GM23338 (cell line): Measurements from ENCODE around the gene RNF167. TPM values are rescaled to one million over a fixed set of nuclear protein-coding genes. Genes with fewer than 3 reads are reported as not detected.

ENCODE experiments used
- ATAC-seq: fragments of 200-7000 bp; cut with Tn5 transposase; 3 replicates; pipeline ENCODE4 v1.9.1; 2020
- DNase-seq: peaks from one replicate; pipeline ENCODE4 v3.0.0-alpha.2; 2015; ENCODE audit warnings: low spot score
- H2AFZ ChIP-seq: fragments of 200-600 bp; sonication (generic); 2 replicates; pipeline ENCODE4 v1.8.0; 2016; ENCODE audit warnings: antibody characterized with exemption, mild to moderate bottlenecking, moderate library complexity
- H3F3A ChIP-seq: fragments of 200-600 bp; sonication (generic); replicated peaks from 2 replicates; pipeline ENCODE4 v1.8.0; 2017; ENCODE audit warnings: antibody characterized with exemption, mixed run types, low read depth
- H3K27ac ChIP-seq: fragments of 200-600 bp; sonication (generic); 2 replicates; pipeline ENCODE4 v1.6.1; 2016; ENCODE audit warnings: low read depth
- H3K27me3 ChIP-seq: fragments of 200-600 bp; sonication (generic); 2 replicates; pipeline ENCODE4 v1.8.0; 2016; ENCODE audit warnings: mild to moderate bottlenecking, mixed run types, moderate library complexity; ENCODE audit not compliant: insufficient read depth
- H3K36me3 ChIP-seq: fragments of 200-600 bp; sonication (generic); 2 replicates; pipeline ENCODE4 v1.8.0; 2016; ENCODE audit warnings: mild to moderate bottlenecking; ENCODE audit not compliant: insufficient read depth
- H3K4me1 ChIP-seq: fragments of 200-600 bp; sonication (generic); 2 replicates; pipeline ENCODE4 v1.8.0; 2016; ENCODE audit warnings: mild to moderate bottlenecking, moderate library complexity; ENCODE audit not compliant: insufficient read depth
- H3K4me2 ChIP-seq: fragments of 200-600 bp; sonication (generic); 2 replicates; pipeline ENCODE4 v1.7.1; 2017; ENCODE audit warnings: mixed run types
- H3K4me3 ChIP-seq: fragments of 200-600 bp; sonication (generic); 2 replicates; pipeline ENCODE4 v1.6.1; 2016; ENCODE audit warnings: mixed run types
- H3K79me2 ChIP-seq: fragments of 200-600 bp; sonication (generic); replicated peaks from 2 replicates; pipeline ENCODE4 v1.8.0; 2017; ENCODE audit warnings: mild to moderate bottlenecking; ENCODE audit not compliant: insufficient read depth
- H3K9me2 ChIP-seq: fragments of 200-600 bp; sonication (generic); 2 replicates; pipeline ENCODE4 v1.8.0; 2017; ENCODE audit not compliant: insufficient read depth
- H4K20me1 ChIP-seq: fragments of 200-600 bp; sonication (generic); replicated peaks from 2 replicates; pipeline ENCODE4 v1.8.0; 2017; ENCODE audit warnings: mild to moderate bottlenecking; ENCODE audit not compliant: insufficient read depth
- H3K27ac Mint-ChIP-seq: 2 replicates; pipeline ENCODE4 v1.8.0; 2020; ENCODE audit warnings: inconsistent platforms, mild to moderate bottlenecking, moderate library complexity, mixed read lengths
- H3K27me3 Mint-ChIP-seq: 3 replicates; pipeline ENCODE4 v1.8.0; 2022; ENCODE audit warnings: low read depth, mild to moderate bottlenecking, moderate library complexity, mixed read lengths, inconsistent platforms; ENCODE audit not compliant: insufficient read depth, poor library complexity
- H3K36me3 Mint-ChIP-seq: 3 replicates; pipeline ENCODE4 v1.8.0; 2021; ENCODE audit warnings: low read depth, mild to moderate bottlenecking, inconsistent platforms, moderate library complexity, mixed read lengths
- H3K4me1 Mint-ChIP-seq: 3 replicates; pipeline ENCODE4 v1.8.0; 2020; ENCODE audit warnings: mild to moderate bottlenecking, inconsistent platforms, mixed read lengths
- H3K4me3 Mint-ChIP-seq: 3 replicates; pipeline ENCODE4 v1.8.0; 2021; ENCODE audit warnings: moderate library complexity, mild to moderate bottlenecking, inconsistent platforms, mixed read lengths
- H3K9me3 Mint-ChIP-seq: 3 replicates; pipeline ENCODE4 v1.8.0; 2020; ENCODE audit warnings: moderate library complexity, mild to moderate bottlenecking, inconsistent platforms, mixed read lengths
- CREB1 ChIP-seq: fragments of 250-450 bp; sonication (Bioruptor Pico); IDR thresholded peaks from 2 replicates; pipeline ENCODE4 v1.5.0; 2020; ENCODE audit warnings: low read depth, mild to moderate bottlenecking, moderate library complexity
- EZH2 ChIP-seq: fragments of 200-600 bp; sonication (generic); IDR thresholded peaks from one replicate; pipeline ENCODE4 v1.8.0; 2017; ENCODE audit warnings: antibody characterized with exemption, mild to moderate bottlenecking, low read depth; ENCODE audit not compliant: unreplicated experiment
- EZH2phosphoT487 ChIP-seq: fragments of 200-600 bp; sonication (generic); IDR thresholded peaks from one replicate; pipeline ENCODE4 v1.8.1; 2018; ENCODE audit warnings: antibody characterized with exemption; ENCODE audit not compliant: unreplicated experiment
- JUNB ChIP-seq: IDR thresholded peaks from one replicate; pipeline ENCODE4 v1.6.1; 2016; ENCODE audit warnings: antibody characterized with exemption; ENCODE audit not compliant: unreplicated experiment
- REST ChIP-seq: IDR thresholded peaks from one replicate; pipeline ENCODE4 v1.6.1; 2018; ENCODE audit warnings: antibody characterized with exemption; ENCODE audit not compliant: unreplicated experiment
- STAT1 ChIP-seq: IDR thresholded peaks from one replicate; pipeline ENCODE4 v1.6.1; 2016; ENCODE audit warnings: antibody characterized with exemption; ENCODE audit not compliant: unreplicated experiment
- ZNF114 ChIP-seq: fragments of 250-450 bp; sonication (Bioruptor Pico); IDR thresholded peaks from 2 replicates; pipeline ENCODE4 v1.5.0; 2020; ENCODE audit warnings: mild to moderate bottlenecking, moderate library complexity
- ZNF331 ChIP-seq: fragments of 250-450 bp; sonication (Bioruptor Pico); IDR thresholded peaks from 2 replicates; pipeline ENCODE4 v1.5.0; 2020; ENCODE audit warnings: low read depth, mild to moderate bottlenecking, moderate library complexity
- polyA plus RNA-seq: library from polyadenylated mRNA; unstranded; fragments of >200 nt; fragmentation: Nextera tagmentation; extraction: Ambion mirVana; gene quantifications from 2 replicates; pipeline ENCODE4 v1.2.1, GENCODE V29; 2016
- total RNA-seq: library from RNA; depleted of rRNA; stranded (reverse); fragments of >200 nt; shearing (Covaris generic); gene quantifications from 2 replicates; pipeline ENCODE4 v1.2.3, GENCODE V29; 2014
- TF ChIP-seq, protein P1 (sequence below): fragments of 250-450 bp; sonication (Bioruptor Pico); IDR thresholded peaks from 2 replicates; pipeline ENCODE4 v1.5.0; 2020; ENCODE audit warnings: mild to moderate bottlenecking, moderate library complexity

RNF167 gene
- total and polyA plus RNA-seq, 2 experiments from 2014 or later, result 61.2 to 84.4 TPM

GRCh38 chr17:4974115-4974670, 34.1 kb downstream of the RNF167 start:
- Histone ChIP-seq H3K9me2 (no peaks in the 10 kb centered on the region), H3K27ac (no peak overlapping the region), H3K4me2 (no peak overlapping the region), H3F3A (peaks cover 6% of the 10 kb centered on the region; the same call in 1 of the 2 replicates), H3K27me3 (peaks cover 62% of the 10 kb centered on the region), H2AFZ (no peak overlapping the region), H4K20me1 (0 out of 2 replicates have a peak, but pooled peaks cover 9% of the 10 kb centered on the region), H3K4me3 (no peak overlapping the region), H3K4me1 (peaks cover 13% of the 10 kb centered on the region), H3K79me2 (peaks cover 6% of the 10 kb centered on the region), H3K36me3 (no peaks in the 10 kb centered on the region)
- no peak for DNase-seq
- no peak for ATAC-seq
- H3K27me3 Mint-ChIP-seq, result peaks cover 53% of the 10 kb centered on the region
- peaks cover 22% of the 10 kb centered on the region for H3K4me1 Mint-ChIP-seq
- no peak overlapping the region; the same call in 2 of the 3 replicates for H3K4me3 Mint-ChIP-seq
- no peaks in the 10 kb centered on the region for H3K9me3 Mint-ChIP-seq
- TF ChIP-seq ZNF114 (CRISPR knock-in tag) (no peak), JUNB (no peak), EZH2phosphoT487 (no peak)
- no peak overlapping the region for H3K27ac Mint-ChIP-seq
- peaks cover 38% of the 10 kb centered on the region for H3K36me3 Mint-ChIP-seq

GRCh38 chr17:4978726-4979125, 38.7 kb downstream of the RNF167 start:
- no peak overlapping the region for H3K4me2 ChIP-seq
- H3K27me3 Mint-ChIP-seq, result peaks cover 38% of the 10 kb centered on the region
- DNase-seq (no peak), ATAC-seq (no peak)
- H3K4me1 Mint-ChIP-seq, result peaks cover 9% of the 10 kb centered on the region
- no peaks in the 10 kb centered on the region for H3K9me3 Mint-ChIP-seq
- no peak overlapping the region for H3K4me3 Mint-ChIP-seq
- H3K4me1 ChIP-seq, result peaks cover 4% of the 10 kb centered on the region
- H3F3A ChIP-seq, result no peaks in the 10 kb centered on the region
- no peaks in the 10 kb centered on the region for H3K9me2 ChIP-seq
- peaks cover 54% of the 10 kb centered on the region for H3K27me3 ChIP-seq
- H3K36me3 Mint-ChIP-seq, result peaks cover 13% of the 10 kb centered on the region
- no peaks in the 10 kb centered on the region for H3K36me3 ChIP-seq
- no peak for TF ChIP-seq ZNF331 (CRISPR knock-in tag)
- no peak for TF ChIP-seq EZH2phosphoT487
- TF ChIP-seq STAT1, result no peak
- no peak for TF ChIP-seq ZNF114 (CRISPR knock-in tag)
- TF ChIP-seq, protein P1, sequence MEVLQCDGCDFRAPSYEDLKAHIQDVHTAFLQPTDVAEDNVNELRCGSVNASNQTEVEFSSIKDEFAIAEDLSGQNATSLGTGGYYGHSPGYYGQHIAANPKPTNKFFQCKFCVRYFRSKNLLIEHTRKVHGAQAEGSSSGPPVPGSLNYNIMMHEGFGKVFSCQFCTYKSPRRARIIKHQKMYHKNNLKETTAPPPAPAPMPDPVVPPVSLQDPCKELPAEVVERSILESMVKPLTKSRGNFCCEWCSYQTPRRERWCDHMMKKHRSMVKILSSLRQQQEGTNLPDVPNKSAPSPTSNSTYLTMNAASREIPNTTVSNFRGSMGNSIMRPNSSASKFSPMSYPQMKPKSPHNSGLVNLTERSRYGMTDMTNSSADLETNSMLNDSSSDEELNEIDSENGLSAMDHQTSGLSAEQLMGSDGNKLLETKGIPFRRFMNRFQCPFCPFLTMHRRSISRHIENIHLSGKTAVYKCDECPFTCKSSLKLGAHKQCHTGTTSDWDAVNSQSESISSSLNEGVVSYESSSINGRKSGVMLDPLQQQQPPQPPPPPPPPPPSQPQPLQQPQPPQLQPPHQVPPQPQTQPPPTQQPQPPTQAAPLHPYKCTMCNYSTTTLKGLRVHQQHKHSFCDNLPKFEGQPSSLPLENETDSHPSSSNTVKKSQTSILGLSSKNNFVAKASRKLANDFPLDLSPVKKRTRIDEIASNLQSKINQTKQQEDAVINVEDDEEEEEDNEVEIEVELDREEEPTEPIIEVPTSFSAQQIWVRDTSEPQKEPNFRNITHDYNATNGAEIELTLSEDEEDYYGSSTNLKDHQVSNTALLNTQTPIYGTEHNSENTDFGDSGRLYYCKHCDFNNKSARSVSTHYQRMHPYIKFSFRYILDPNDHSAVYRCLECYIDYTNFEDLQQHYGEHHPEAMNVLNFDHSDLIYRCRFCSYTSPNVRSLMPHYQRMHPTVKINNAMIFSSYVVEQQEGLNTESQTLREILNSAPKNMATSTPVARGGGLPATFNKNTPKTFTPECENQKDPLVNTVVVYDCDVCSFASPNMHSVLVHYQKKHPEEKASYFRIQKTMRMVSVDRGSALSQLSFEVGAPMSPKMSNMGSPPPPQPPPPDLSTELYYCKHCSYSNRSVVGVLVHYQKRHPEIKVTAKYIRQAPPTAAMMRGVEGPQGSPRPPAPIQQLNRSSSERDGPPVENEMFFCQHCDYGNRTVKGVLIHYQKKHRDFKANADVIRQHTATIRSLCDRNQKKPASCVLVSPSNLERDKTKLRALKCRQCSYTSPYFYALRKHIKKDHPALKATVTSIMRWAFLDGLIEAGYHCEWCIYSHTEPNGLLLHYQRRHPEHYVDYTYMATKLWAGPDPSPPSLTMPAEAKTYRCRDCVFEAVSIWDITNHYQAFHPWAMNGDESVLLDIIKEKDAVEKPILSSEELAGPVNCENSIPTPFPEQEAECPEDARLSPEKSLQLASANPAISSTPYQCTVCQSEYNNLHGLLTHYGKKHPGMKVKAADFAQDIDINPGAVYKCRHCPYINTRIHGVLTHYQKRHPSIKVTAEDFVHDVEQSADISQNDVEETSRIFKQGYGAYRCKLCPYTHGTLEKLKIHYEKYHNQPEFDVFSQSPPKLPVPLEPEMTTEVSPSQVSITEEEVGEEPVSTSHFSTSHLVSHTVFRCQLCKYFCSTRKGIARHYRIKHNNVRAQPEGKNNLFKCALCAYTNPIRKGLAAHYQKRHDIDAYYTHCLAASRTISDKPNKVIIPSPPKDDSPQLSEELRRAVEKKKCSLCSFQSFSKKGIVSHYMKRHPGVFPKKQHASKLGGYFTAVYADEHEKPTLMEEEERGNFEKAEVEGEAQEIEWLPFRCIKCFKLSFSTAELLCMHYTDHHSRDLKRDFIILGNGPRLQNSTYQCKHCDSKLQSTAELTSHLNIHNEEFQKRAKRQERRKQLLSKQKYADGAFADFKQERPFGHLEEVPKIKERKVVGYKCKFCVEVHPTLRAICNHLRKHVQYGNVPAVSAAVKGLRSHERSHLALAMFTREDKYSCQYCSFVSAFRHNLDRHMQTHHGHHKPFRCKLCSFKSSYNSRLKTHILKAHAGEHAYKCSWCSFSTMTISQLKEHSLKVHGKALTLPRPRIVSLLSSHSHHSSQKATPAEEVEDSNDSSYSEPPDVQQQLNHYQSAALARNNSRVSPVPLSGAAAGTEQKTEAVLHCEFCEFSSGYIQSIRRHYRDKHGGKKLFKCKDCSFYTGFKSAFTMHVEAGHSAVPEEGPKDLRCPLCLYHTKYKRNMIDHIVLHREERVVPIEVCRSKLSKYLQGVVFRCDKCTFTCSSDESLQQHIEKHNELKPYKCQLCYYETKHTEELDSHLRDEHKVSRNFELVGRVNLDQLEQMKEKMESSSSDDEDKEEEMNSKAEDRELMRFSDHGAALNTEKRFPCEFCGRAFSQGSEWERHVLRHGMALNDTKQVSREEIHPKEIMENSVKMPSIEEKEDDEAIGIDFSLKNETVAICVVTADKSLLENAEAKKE, result no peak
- no peak for TF ChIP-seq REST
- TF ChIP-seq JUNB, result no peak
- TF ChIP-seq EZH2, result no peak
- no peak for TF ChIP-seq CREB1
- no peaks in the 10 kb centered on the region for H4K20me1 ChIP-seq
- no peak overlapping the region for H3K27ac Mint-ChIP-seq
- H2AFZ ChIP-seq, result no peak overlapping the region
- no peaks in the 10 kb centered on the region for H3K79me2 ChIP-seq
- H3K27ac ChIP-seq, result no peak overlapping the region
- no peak overlapping the region for H3K4me3 ChIP-seq
